H54 (cell line): ENCODE results near the gene ITSN1.
"Not testable (repeated sequence)": the region's sequence is repeated elsewhere in the genome, so short reads cannot be mapped to it uniquely, and the experiment has no call there.

Experiments
- DNase-seq: peaks from one replicate; pipeline ENCODE4 v3.0.0; 2011; ENCODE audit warnings: low spot score, mixed read lengths; ENCODE audit not compliant: insufficient read length
- FAIRE-seq: peaks from 3 replicates; lab custom pipeline; 2011; peaks lifted over from hg19 to GRCh38; lab: Jason Lieb, UNC
- POLR2A ChIP-seq: IDR thresholded peaks from 2 replicates; pipeline ENCODE4 v1.6.1; 2011; ENCODE audit warnings: low read depth, mild to moderate bottlenecking, low read length

ITSN1 gene

GRCh38 chr21:33703750-33704606 lies 61.7 kb downstream of the ITSN1 start:
- no peak for TF ChIP-seq POLR2A
- DNase-seq: no peak
- no peak for FAIRE-seq

DNA sequence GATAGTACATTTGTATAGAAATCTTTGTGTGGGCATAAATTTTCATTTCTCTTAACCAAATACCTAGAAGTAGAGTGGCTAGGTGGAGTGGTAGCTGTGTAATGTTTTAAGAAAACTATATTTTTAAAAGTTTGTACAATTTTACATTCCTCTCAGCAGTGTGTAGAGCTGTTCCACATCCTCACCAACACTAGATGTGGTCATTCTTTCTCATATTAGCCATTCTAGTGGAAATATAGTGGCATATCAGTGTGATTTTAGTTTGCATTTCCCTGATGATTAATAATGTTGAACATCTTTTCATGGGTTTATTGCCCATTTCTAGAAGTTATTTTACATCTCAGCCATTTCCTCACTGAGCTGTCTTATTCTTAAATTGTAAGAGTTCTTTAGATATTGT lies 65.5 kb downstream of the ITSN1 start:
- DNase-seq: no peak
- TF ChIP-seq POLR2A: no peak
- no peak for FAIRE-seq

DNA sequence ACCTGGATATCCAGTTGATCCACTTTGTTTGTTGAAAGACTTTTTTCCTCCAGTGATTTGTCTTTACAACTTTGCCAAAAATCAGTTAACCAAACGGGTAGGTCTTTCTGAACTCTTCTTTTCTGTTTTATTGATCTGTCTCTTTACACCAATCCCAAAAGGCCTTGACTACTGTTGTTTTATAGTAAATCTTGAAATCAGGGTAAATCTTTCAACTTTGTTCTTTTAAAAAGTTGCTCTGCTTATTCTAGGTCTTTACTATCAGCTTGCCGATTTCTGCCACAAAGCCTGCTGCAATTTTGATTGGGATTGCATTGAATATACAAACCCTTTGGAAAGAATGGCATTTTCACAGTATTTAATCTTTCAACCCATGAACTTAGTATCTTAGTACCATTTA lies 66.6 kb downstream of the ITSN1 start:
- TF ChIP-seq POLR2A: no peak
- FAIRE-seq: no peak
- no peak for DNase-seq

DNA sequence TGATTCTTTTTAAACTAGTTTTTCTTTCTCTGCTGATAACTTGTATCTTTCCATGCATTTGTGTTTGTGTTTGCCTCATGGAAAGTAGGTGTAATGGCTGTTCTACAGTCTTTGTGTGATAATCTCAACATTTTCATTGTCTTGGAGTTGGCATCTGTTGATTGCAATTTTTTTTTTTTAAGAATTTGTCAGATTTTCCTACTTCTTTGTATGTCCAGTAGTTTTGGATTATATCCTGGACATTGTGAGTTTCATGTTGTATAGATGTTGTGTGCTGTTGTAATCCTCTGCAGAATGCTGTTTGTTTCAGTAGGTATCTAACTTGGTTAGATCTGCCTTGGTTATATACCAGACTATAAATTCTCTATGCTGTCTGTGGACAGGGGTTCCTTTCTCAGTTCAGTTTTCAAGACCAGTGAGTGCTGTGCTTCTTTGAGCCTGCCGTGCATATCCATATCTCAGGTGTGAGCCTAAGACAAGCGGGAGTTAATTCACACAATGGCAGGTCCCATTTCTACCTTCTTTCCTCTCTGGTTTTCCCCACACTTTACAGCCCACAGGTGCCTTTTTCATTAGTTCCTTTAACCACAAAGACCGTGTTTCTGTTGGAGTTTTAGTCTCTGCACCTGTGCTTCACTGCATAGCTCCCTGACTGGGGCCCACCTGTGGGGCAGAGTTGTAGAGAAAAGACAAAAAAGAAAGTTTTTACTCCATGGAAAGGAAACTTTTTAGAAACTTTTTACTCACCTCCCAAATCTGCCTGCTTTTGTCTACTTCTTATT lies 69.9 kb downstream of the ITSN1 start:
- TF ChIP-seq POLR2A: no peak
- FAIRE-seq (no peak), DNase-seq (no peak)

DNA sequence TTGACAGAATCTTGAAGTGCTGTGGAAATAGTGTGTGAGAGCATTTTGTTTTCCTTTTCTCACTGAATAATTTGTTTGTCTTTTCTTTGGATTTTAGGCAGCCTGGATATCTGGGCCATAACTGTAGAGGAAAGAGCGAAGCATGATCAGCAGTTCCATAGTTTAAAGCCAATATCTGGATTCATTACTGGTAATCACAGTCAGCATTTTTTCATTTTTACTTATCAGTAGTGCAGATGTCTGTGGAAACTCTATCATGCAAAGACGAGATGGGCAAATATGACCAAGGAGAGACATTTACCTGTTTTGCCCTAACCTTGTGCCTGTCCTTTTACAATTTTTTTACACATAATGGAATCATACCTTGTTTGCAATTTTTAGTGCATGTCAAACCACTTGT lies 78.8 kb downstream of the ITSN1 start:
- no peak for TF ChIP-seq POLR2A

DNA sequence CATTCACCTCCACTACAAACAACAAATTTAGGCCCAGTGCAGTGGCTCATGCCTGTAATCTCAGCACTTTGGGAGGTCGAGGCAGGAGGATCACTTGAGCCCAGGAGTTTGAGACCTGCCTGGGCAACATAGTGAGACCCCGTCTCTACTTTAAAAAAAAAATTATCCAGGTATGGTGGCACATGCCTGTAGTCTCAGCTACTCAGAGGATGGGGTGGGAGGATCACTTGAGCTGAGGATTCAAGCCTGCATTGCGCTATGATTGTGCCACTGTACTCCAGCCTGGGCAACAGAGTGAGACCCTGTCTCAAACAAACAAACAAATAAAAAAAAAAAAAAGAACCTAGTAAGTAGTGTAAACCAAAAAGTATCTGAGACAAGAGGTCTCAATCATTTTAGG lies 86.8 kb downstream of the ITSN1 start:
- not testable (repeated sequence) for FAIRE-seq, DNase-seq

More for the DNA sequence above, 78.8 kb downstream of the ITSN1 start:
- FAIRE-seq: no peak
- DNase-seq: no peak

DNA sequence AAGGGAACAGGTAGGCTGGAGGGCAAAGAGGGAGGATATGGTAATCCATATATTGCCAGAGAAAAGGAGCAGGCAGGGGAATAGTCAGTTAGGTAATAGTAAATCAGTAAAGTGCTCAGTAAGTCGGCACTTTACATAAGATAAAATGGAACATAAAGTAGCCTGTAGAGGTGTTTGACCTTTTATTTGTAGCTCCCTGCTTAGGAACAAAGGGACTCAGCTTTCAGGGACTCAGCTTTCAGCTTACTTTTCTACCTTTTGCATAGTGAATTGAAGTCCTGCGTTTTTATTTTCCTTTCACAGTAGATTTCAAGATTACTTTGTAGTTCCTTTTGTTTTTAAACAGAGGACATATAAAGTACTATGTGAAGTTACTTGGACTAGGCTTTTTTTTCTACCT lies 87.3 kb downstream of the ITSN1 start:
- FAIRE-seq: no peak
- no peak for DNase-seq
- no peak for TF ChIP-seq POLR2A

- no peak for DNase-seq
- FAIRE-seq: no peak
- no peak for TF ChIP-seq POLR2A
Observed at GRCh38 chr21:33731447-33731846, 89.1 kb downstream of the ITSN1 start.

DNA sequence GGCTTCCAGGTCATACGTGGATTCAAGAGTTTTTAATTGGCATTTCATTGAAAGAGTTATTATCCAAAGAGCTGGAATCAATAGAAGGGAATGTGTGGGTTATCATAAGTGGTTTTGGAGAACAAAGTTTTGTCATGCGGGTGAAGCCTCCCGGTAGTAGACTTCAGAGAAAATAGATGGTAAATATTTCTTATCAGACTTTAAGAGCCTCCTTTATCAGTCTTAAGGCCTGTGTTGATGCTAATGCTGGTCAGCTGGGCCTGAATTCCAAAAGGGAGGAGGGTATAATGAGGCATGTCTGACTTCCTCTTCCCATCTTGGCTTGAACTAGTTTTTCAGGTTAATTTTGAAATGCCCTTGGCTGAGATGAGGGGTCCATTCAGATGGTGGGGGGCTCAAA lies 89.7 kb downstream of the ITSN1 start:
- no peak for FAIRE-seq
- no peak for TF ChIP-seq POLR2A

GRCh38 chr21:33733601-33734000 lies 91.3 kb downstream of the ITSN1 start:
- no peak for FAIRE-seq
- no peak for TF ChIP-seq POLR2A
- DNase-seq: no peak

More for the DNA sequence above, 89.7 kb downstream of the ITSN1 start:
- DNase-seq: no peak

DNA sequence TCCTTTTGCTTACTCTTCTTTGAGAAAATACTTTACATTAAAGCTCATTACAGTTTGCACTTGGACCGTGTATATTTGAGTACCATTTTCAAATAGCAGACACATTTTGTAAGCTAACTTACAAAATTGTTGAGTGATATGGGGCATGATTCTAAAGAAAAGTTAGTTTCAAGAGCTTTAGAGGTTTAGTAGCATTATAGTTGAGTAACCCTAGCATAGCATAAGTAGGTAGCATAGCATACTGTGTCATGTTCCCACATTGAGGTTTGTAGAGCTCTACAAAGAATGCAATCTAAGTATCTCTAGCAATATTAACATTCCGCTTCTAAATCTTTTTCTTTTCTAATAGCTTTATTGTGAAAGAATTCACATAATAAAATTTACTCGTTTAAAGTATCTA lies 92.0 kb downstream of the ITSN1 start:
- no peak for DNase-seq
- no peak for TF ChIP-seq POLR2A
- no peak for FAIRE-seq

DNA sequence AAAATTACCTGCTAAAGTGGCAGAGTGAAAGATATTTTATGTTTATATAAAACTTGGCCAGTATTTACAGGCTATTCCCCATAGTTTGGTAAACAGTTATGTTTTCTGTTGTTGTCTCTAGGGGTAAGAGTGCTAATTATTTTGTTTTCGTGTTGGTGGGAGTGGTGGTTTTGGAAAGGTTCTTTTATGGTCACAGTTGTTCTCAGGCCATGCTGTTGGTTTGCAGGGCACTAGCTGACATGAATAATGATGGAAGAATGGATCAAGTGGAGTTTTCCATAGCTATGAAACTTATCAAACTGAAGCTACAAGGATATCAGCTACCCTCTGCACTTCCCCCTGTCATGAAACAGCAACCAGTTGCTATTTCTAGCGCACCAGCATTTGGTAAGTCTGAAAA lies 92.5 kb downstream of the ITSN1 start:
- DNase-seq: no peak
- no peak for FAIRE-seq
- no peak for TF ChIP-seq POLR2A

DNA sequence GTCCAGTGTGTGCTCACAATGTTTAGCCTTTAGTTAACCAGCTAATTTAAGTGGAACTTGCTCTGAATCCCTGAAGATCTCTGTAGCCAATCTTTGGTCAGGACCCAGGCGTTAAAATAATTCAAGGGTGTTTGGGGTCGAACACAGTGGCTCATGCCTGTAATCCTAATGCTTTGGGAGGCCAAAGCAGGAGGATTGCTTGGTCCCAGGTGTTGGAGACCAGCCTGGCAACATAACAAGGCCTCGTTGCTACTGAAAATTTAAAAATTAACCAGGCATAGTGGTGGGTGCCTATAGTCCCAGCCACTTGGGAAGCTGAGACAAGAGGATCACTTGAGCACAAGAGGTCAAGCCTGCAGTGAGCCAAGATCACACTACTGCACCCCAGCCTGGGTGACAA lies 94.3 kb downstream of the ITSN1 start:
- DNase-seq: no peak
- TF ChIP-seq POLR2A: no peak
- FAIRE-seq: no peak

DNA sequence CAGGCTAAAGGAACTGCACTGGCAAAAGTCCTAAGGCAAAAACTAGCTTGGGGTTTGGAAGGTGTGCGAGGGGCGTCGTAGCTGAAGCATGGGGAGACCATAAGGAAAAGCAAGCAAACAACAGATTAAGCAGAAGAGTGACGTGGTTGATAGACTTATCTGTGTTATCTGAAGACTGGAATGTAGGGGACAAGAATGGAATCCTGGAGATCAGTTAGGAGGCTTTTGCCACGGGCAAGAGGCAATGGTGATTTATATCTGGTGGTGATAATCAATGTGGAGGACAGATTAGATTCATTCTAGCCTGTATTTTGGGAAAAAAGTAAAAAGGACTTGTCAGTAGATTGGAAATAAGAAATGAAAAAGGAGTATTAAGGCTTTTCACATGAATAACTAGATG lies 97.4 kb downstream of the ITSN1 start:
- TF ChIP-seq POLR2A: no peak
- FAIRE-seq: no peak

More for the DNA sequence above, 97.4 kb downstream of the ITSN1 start:
- no peak for DNase-seq
